ENCODE measurements around the gene CAPZA1. TPM values are rescaled to one million over a fixed set of nuclear protein-coding genes. Genes with fewer than 3 reads are reported as not detected.

Gene CAPZA1
- total RNA-seq, 6 experiments from 2014 or later = 34.8 to 85.8 (median 54.7) TPM

DNA sequence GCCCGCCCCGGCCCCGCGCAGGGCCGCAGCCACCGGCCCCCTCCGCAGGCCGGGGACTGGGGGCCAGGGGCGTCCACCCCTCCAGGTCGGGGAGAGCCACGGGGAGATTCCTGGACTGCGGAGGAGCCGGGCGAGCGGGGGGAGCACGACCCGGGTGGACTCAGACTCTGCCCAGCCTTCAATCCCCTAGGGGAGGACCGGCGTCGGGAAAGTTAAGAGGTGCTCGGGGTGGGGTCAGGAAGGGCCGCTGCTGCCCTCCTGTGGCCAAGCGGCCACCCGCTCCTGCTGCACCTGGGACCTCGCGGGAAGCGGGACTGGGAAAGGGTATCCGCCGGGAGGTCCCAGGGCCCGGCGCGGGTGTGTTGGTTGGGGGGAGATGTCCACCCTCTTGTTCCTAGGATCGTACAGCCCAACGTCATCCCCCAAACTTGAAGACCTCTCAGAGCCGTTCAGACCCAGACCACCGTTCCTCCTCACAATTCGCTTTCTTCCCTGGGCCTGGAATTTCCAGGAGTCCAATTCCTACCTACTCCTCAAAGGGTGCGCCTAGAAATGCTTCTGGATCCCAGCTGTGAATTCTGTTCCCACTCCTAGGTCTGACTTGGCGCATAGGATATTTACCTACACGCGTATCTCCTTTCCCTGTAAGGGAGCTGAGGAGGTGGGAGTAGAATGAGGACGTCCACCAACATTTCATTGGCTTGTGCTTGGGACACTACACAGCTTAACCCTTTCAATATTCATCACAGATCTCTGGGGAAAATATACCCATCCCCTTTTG is 87.8 kb downstream of the CAPZA1 start:
- 0% methylated on average over 2 of the region's 42 CpGs for WGBS (ENCODE audit: insufficient coverage, low coverage, low lambda C conversion rate, missing lambda C conversion rate)
- peaks cover 0 to 27% (median 8%) of the 10 kb centered on the region in 4 donors for H3K4me1 ChIP-seq
- peak; percentile 72 to 88 (median 84) for ATAC-seq
- intact Hi-C loops (cut with DNase I) = loop anchor here in 1 of 2 donors (10.0 kb wide), 2 partner anchors 83 to 203 kb away; partner anchors contain the start of gene WNT2B
- peak overlapping the region; percentile 44 to 97 (median 89) for H3K27ac ChIP-seq
- H3K4me3 ChIP-seq = peak overlapping the region; percentile 85 to 99 (median 99)
- no peaks in the 10 kb centered on the region for H3K27me3 ChIP-seq
- peak; percentile 16 for TF ChIP-seq POLR2A (IDR thresholded peaks at IDR 0.05)
- TF ChIP-seq, protein P1, sequence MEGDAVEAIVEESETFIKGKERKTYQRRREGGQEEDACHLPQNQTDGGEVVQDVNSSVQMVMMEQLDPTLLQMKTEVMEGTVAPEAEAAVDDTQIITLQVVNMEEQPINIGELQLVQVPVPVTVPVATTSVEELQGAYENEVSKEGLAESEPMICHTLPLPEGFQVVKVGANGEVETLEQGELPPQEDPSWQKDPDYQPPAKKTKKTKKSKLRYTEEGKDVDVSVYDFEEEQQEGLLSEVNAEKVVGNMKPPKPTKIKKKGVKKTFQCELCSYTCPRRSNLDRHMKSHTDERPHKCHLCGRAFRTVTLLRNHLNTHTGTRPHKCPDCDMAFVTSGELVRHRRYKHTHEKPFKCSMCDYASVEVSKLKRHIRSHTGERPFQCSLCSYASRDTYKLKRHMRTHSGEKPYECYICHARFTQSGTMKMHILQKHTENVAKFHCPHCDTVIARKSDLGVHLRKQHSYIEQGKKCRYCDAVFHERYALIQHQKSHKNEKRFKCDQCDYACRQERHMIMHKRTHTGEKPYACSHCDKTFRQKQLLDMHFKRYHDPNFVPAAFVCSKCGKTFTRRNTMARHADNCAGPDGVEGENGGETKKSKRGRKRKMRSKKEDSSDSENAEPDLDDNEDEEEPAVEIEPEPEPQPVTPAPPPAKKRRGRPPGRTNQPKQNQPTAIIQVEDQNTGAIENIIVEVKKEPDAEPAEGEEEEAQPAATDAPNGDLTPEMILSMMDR (IDR thresholded peaks at IDR 0.05) = peak; percentile 90 to 96 (median 93)
- H3K36me3 ChIP-seq = peaks cover 0 to 5% (median 0%) of the 10 kb centered on the region in 4 donors
- DNase-seq = peak; percentile 89 to 92 (median 90)
- H3K9me3 ChIP-seq = no peaks in the 10 kb centered on the region

DNA sequence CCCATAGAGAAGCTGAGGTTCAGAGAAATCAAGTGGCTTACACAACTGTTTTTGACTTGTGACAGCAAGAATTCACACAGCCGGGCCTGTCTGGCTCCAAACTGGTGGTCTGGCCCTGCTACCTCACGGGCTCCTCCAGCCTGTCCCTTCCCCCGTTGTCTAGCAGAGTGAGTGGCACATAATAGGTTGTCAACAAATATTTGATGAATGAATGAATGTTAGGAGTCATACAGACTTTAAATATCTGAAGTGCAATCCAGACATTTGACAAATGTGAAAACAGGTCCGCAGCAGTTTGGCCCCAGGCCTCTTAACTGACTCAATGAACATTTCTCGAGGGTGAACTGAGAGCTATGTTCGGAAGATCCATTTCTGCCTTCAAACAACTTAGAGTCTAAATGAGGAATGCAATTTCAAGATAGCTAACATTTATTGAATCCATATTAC is 88.4 kb downstream of the CAPZA1 start:
- Histone ChIP-seq H3K9me3 (no peaks in the 10 kb centered on the region), H3K27ac (no peak overlapping the region), H3K4me3 (no peak overlapping the region), H3K36me3 (no peaks in the 10 kb centered on the region), H3K4me1 (peaks cover 0 to 27% (median 8%) of the 10 kb centered on the region in 4 donors), H3K27me3 (no peaks in the 10 kb centered on the region)
- intact Hi-C loops (cut with DNase I) = loop anchor here in 1 of 2 donors (10.0 kb wide), 2 partner anchors 83 to 203 kb away; partner anchors contain the start of gene WNT2B
- TF ChIP-seq, protein P1 (IDR thresholded peaks at IDR 0.05) = no peak
- TF ChIP-seq POLR2A (IDR thresholded peaks at IDR 0.05) = no peak
- ATAC-seq (no peak), DNase-seq (no peak)
- WGBS (ENCODE audit: insufficient coverage, low coverage, low lambda C conversion rate, missing lambda C conversion rate) = 65% methylated on average over 6 of the region's 6 CpGs

DNA sequence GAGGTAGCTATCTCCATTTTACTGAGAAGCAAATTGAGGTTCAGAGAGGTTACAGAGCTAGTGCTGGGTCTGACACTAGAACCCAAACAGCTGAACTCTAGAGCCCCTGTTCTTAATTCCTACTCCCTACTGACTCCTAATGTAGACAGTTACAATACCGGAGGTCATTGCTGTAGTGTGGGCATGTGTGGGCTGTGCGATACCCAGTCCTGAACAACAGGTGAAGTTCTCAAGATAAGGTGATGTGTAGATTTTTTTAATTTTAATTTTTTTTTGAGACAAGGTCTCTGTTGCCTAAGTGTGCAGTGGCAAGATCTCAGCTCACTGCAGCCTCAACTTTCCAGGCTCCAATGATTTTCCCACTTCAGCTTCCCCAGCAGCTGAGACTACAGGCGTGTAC is 88.9 kb downstream of the CAPZA1 start:
- Histone ChIP-seq H3K4me1 (peaks cover 0 to 26% (median 8%) of the 10 kb centered on the region in 4 donors), H3K36me3 (no peaks in the 10 kb centered on the region), H3K4me3 (no peak overlapping the region), H3K27ac (no peak overlapping the region), H3K9me3 (no peaks in the 10 kb centered on the region), H3K27me3 (no peaks in the 10 kb centered on the region)
- 91% methylated on average over 3 of the region's 3 CpGs for WGBS (ENCODE audit: insufficient coverage, low coverage, low lambda C conversion rate, missing lambda C conversion rate)
- intact Hi-C loops (cut with DNase I) = loop anchor here in 1 of 2 donors (10.0 kb wide), 2 partner anchors 84 to 204 kb away; partner anchors contain the start of gene WNT2B
- no peak for DNase-seq
- TF ChIP-seq, protein P1 (IDR thresholded peaks at IDR 0.05) = no peak
- no peak for TF ChIP-seq POLR2A (IDR thresholded peaks at IDR 0.05)
- no peak for ATAC-seq

DNA sequence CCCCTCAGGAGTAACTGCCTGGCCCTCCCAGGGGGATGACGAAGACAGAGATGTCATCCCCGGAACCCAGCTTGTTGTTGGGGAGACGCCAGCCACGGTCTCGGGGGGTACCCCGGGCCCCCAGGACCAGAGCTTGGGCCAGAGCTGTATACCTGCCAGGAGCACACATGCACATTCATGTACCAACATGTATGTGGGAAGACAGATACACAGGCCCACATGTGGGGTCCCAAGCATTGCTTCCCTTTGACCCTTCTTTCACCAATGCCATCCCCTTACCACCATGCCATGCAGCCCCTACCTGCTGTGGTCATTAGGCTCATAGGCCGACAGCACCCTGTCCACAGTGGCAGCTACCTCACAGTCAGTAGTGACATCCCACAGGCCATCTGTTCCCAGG is 90.5 kb downstream of the CAPZA1 start:
- Histone ChIP-seq H3K36me3 (no peaks in the 10 kb centered on the region), H3K27ac (no peak overlapping the region), H3K9me3 (no peaks in the 10 kb centered on the region), H3K4me1 (peaks cover 0 to 24% (median 5%) of the 10 kb centered on the region in 4 donors), H3K4me3 (no peak overlapping the region), H3K27me3 (no peaks in the 10 kb centered on the region)
- no peak for ATAC-seq
- 91% methylated on average over 7 of the region's 7 CpGs for WGBS (ENCODE audit: insufficient coverage, low coverage, low lambda C conversion rate, missing lambda C conversion rate)
- intact Hi-C loops (cut with DNase I) = loop anchor here in 1 of 2 donors (5.0 kb wide), 1 partner anchor 208 kb away; no protein-coding TSS in a partner anchor
- TF ChIP-seq, protein P1 (IDR thresholded peaks at IDR 0.05) = no peak
- no peak for TF ChIP-seq POLR2A (IDR thresholded peaks at IDR 0.05)
- no peak for DNase-seq
